G401 (cell line): ENCODE results near the gene HSPBP1. TPM values are rescaled to one million over a fixed set of nuclear protein-coding genes. Genes with fewer than 3 reads are reported as not detected.

Experiments
- DNase-seq: peaks from one replicate; pipeline ENCODE4 v3.0.0-alpha.2; 2015; ENCODE audit warnings: low spot score
- in situ Hi-C: cut with HindIII; loops from 2 replicates; pipeline ENCODE4 v1.10.0; 2016; ENCODE audit warnings: low sequenced_read_pairs, mixed read lengths
- total RNA-seq: library from RNA; depleted of rRNA; stranded (reverse); fragments of >200 nt; shearing (Covaris generic); gene quantifications from 2 replicates; pipeline ENCODE4 v1.2.3, GENCODE V29; 2014

Gene HSPBP1
- total RNA-seq, 1 experiment from 2014 or later = 89.1 TPM

DNA sequence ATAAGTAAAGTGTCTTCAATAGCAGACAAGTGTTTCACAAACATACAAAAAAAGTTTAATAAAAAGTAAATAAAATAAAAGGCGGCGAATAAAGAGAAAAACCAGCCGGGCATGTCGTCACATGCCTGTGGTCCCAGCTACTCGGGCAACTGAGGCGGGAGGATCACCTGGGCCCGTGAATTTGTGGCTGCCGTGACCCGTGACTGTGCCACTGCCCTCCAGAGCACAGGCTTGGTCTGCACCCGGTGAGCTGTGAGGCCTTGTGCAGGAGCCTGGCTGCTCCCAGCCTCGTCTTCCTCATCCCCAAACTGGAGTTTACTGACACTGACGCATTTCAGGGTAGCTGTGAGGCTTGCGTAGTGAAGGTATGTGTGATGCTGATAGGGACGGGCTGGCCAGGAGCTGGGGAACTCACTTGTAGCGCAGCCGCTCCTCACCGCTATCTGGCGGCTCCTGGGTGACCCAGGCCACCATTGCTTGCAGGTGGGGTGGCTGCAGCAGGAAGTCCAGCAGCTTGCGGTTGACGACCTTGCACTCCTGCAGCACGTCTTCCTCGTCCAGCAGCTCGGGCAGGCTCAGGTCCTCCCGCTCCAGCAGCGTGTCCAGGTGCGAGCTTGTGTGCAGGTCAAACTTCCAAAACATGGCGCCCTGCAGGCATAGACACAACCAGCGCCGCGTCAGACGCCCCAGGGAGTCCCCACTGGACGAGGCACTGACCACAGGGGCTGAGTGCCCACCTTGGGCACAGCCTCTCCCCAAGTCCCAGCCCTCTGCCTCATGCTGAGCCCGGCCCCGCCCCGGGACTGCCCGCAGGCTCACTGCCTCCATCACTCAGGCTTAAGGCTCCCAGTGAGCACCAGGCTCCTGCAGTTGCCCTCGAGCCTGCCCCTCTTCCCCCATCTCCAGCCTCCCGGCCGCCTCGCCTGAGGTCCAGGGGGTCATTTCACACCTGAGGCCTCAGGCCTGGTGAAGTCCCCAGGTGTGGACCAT lies 33.2 kb downstream of the HSPBP1 start:
- DNase-seq = no peak

DNA sequence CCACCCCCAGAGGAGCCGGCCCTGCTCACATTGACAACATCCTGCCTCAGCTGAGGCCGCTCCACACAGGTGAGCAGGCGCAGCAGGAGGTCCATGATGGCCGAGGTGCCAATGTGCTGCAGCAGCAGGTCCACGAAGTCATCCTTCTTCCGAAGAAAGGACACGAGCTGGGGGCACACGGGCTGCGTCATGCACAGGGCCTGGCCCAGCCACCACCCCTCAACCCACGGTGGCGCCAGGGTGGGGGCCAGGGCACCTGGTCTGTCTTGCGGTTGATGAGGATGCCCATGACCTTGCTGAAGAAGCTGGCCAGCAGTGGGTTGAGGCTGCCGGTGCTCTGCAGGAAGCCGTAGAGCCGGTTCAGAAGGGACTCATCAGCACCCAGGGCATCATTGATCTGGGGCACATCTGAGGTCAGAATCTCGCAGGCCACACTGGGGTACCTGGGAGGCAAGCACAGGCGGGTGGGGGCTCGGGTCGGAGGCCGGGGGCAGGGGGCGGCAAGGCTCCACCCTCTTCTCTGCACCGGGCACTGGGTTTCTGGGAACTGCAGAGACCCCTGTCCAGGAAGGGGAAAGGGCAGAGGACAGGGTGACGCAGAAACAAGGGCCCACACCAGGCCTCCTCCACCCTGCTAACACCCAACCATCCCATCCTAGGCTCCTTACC lies 34.5 kb downstream of the HSPBP1 start:
- DNase-seq = no peak
- in situ Hi-C loops = no loop called here

More for the DNA sequence above, 33.2 kb downstream of the HSPBP1 start:
- in situ Hi-C loops = no loop called here

DNA sequence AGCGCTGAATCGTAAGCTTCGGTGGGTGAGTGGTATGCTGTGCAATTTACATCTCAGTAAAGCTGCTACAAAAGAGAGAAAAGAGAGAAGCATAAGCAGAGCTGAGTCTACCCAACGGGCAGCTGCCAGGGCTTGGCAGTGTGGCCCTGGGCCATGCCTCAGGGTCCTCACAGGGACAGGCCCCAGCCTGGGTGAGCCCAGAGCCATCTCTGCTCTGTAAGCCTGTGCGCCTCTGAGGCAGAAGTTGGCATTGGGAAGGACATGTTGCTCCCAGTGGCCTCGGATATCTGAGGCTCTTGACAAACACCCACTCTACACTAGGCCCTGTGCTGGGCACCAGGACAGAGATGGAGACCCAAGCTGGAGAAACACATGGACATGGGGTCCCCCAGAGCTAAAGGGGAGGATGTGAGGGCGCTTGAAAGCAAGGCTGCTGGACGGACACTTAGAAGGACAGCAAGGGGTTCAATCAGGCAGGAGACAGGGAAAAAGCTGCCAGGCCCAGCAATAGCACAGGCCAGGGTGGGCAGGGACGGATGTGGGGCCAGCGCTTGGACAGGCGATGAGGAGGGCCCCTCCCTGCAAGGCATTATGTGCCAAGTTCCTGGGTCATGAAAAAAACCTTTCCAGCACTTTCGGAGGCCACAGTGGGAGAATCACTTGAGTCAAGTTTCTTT lies 35.8 kb downstream of the HSPBP1 start:
- no peak for DNase-seq
- in situ Hi-C loops = no loop called here

DNA sequence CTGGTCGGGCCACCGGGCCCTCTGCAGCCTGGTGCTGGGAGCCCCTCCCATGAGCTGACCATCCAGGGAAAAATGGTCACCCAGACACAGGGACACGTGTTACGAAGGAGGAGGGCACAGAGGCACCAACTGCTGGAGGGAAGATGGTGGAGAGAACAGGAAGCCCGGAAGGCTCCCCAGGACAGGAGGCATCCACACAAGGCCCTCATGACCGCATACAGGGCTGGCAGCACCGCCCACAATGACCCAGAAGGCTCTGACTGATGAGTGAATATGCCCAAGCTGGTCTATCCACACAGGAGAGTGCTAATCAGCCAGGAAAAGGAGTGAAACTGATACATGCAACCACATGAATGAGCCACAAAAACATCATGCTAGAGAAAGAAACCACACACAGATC lies 37.4 kb downstream of the HSPBP1 start:
- no peak for DNase-seq
- in situ Hi-C loops = no loop called here

DNA sequence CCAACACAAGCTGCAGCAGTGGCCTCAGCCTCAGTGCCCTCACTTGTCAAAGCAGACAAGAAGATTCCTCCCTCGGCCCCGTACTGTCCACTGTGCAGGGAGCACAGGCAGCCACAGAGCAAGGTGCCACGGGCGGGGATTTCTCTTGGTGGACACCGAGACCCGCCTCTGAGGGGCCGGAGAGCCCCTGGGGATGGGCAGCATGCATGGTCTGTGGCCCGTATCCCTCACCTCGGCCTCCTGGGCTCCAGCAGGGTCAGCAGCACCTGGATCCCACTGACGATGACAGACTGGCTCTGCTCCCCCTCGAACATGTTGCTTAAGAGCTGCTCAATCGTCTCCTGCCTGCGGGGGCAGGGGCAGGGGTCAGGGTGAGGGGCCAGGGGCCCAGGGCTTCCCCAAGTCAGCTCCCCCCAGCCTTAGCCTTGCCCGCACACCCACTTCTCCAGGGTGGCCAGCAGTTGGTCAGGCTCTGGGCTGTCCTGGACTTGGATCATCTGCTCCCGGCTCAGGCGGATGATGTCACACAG lies 37.9 kb downstream of the HSPBP1 start:
- in situ Hi-C loops = no loop called here
- no peak for DNase-seq

DNA sequence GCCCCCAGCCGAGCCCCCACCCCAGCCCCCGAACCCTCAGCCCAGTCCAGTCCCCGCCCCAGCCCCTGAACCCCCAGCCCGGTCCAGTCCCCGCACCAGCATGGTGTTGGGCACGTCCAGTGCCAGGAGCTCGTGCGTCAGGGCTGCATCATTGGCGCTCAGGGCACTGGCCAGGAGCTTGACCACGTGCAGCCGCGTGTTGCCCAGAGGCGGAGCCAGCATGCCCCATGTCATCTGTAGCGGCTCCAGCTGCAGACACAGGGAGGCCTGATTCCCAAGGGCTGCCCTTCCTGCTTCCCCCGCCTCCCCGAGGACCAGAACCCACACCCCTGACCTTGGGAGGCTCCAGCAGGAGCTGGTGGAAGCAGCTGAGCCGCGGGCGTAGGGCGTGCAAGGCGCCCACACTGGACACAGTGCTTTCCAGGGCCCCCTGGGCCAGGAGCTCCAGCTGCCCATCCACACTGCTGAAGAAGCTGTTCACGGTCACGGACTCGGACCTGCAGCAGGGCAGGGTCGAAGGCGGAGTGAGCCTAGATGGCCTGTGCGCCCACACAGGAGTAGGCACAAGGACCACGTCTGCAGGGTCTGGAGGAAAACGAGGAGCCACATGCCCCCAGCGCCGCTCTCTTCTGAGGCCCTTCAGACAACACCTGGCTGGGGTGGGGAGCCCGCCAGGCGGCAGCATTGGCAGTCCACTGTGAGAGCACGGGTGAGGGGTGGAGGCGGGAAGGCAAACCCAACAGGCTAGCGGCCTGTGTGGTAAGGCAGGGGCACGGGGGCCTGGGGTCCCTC lies 38.6 kb downstream of the HSPBP1 start:
- in situ Hi-C loops = no loop called here
- DNase-seq = no peak

DNA sequence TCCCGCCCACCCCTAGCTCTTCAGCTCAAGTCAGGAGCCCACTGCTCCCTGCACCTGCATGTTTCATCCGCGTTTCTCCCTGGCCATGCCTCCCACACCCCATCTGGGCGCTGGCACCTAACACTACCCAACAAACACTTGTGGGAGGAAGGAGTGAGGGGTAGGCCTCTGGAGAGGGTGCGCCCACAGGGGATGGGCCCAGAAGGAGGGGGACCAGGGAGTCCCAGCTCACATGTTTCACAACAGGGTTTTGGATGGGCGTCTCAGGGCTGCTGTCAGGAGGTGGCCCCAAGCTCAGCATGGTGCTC lies 39.2 kb downstream of the HSPBP1 start:
- in situ Hi-C loops = no loop called here
- no peak for DNase-seq

DNA sequence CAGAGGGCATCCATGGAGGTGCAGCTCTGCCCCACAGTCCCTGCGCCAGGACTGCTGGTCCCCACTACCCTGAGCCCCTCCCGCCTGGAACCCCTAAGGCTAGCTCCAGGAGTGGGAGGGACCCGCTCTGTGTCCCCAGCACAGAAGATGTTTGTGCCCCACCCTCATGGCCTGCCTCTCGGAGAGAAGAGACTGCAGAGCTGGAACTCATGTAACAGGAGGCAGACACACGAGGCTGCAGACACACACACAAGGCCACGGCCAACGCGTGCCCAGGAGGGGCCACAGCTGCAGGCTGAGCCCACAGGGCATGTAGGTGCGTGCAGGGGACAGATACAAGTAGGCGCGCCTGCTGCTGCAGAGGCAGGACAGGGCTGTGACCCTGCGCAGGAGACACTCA lies 40.9 kb downstream of the HSPBP1 start:
- DNase-seq = no peak
- in situ Hi-C loops = no loop called here

DNA sequence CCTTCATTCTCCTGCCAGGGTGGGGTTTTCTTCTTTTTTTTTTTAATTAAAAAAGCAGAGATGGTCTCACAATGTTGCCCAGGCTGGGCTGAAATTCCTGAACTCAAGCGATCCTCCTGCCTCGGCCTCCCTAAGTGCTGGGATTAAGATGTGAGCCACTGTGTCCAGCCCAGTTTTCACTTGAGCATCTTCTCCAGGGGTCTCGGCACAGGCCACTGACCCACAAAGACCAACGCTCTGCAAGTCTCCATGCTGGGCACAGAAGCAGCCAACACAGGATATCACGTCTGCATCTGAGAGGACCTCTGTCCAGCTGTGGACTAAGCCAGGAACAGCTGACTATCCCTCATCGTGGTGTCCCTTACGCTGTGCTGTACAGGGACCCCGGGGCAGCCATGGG lies 41.9 kb downstream of the HSPBP1 start:
- in situ Hi-C loops = no loop called here

DNA sequence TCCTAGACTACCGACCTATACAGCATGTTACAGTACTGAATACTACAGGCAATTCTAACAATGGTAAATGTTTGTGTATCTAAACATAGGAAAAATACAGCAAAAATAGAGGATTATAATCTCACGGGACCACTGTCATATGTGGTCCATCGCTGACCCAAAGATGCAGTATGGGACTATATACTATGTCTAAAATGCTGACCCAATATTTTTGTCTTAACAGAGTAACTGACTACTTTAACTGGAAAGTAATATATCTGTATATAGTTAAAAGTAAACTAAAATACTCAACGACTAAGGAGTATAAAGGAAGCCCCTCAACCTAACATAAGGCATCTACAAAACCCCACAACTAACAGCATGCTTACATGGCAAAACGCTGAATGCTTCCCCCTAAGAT lies 46.9 kb downstream of the HSPBP1 start:
- in situ Hi-C loops = no loop called here
- DNase-seq = no peak

More for the DNA sequence above, 41.9 kb downstream of the HSPBP1 start:
- no peak for DNase-seq

DNA sequence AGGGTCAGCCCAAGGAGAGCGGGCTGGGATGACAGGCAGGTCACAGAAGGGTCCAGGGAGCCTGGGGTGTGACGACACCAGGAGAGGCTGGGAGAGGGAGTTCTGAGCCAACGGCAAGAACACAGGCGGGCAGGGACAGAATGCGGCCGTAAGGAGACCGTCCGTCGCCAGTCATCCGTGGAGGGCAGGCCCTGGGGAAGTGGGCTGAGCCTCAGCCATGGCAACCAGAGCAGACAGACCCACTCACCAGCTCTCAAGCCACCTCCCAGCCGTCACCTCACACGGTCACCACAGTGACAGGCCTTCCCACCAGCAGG lies 47.7 kb downstream of the HSPBP1 start:
- no peak for DNase-seq
- in situ Hi-C loops = no loop called here

DNA sequence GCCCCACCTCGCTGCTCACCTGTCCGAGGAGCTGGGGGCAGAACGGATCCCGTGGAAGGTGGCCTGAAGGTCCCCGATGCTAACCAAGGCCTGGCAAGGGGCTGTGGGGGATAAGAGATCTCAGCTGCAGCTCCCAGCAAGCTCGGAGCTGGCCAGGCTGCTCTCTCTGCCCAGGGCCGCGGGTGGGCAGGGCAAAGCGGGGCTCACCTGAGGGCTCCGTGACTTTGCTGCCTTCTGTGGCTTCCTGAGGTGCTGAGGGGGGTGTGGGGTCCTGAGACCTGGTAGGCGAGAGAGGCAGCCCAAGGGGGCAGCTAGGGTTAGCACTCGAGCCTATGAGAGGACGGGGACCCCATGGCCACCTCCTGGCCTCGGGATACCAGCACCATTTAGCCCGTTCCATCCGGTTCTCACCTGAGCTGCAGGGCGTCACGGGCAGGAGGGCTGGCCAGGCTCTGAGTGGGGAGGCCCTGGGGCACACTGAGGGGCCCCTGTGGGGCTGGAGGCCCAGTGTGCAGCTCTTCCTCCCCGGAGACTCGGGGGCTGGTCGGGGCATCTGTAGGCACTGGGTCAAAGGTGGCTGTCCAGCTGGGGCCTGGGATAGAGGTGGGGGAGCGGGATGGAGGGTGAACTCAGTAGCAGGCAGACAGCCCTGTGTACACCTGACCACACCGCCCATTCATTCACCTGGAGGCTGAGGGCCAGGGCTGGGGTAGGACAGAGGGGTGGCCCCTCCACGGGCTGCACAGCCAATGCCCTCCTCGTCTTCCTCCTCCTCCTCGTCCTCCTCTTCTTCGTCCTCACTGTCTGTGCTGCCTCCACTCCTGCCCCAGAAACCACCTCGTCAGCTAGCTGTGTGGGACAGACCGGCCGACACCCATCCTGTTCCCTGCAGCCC lies 48.3 kb downstream of the HSPBP1 start:
- in situ Hi-C loops = no loop called here
- no peak for DNase-seq

DNA sequence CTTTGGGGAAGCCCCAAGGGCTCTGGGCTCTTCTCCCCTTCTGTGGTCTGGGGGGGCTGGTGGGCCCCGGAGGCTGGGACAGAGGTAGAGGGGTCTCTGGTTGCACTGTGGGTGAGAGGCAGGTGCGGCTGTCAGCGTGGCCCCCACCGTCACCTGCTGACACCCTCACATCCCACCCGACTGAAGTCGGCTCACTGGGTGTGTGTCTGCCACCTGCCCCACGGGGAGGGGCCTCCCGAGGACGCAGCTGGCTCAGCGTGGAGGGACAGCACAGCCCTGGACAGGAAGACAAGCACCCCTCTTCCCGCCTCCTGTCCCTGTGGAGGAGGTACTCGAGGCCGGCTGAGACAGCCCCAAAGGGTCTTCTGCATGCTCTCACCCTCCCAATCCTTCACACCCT lies 49.1 kb downstream of the HSPBP1 start:
- no peak for DNase-seq
- in situ Hi-C loops = no loop called here

DNA sequence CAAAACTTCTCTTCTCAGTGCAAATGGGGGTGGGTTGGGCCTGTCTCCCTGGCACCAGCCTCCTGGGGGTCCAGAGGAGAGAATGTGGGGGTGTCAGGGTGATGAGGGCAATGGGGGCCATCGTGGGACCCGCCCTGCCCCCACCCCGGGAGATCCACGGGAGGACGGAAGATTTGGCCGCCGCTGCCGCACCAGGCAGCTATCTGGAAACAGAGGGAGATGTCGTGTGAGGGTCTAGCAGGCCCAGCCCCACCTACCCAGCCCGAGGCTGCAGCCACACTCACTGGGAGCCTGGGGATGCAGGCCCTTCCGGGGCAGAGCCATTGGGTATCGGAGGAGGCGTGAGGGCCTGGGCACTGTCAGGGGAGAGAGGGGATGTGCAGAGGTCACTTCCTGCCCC lies 49.6 kb downstream of the HSPBP1 start:
- in situ Hi-C loops = no loop called here

DNA sequence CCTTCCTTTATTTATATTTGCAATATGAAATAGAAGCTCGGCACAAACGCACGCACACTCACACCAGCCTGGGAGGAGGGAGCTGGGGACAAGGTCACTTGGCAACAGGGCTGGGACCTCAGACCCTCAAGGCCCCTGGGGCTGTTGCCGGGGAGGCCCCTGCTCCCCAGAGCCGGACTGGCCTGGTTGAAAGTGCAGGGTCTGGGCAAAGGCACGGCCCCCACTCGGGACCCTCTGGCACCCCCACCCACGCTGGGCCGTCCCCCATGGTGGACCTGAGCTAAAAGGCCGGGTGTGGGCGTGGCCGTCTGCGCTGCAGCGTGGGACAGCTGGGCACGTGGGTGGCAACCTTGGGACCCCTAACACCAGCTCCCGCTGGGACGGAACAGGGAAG lies 50.1 kb downstream of the HSPBP1 start:
- in situ Hi-C loops = no loop called here
- DNase-seq = no peak

More for the DNA sequence above, 49.6 kb downstream of the HSPBP1 start:
- no peak for DNase-seq

DNA sequence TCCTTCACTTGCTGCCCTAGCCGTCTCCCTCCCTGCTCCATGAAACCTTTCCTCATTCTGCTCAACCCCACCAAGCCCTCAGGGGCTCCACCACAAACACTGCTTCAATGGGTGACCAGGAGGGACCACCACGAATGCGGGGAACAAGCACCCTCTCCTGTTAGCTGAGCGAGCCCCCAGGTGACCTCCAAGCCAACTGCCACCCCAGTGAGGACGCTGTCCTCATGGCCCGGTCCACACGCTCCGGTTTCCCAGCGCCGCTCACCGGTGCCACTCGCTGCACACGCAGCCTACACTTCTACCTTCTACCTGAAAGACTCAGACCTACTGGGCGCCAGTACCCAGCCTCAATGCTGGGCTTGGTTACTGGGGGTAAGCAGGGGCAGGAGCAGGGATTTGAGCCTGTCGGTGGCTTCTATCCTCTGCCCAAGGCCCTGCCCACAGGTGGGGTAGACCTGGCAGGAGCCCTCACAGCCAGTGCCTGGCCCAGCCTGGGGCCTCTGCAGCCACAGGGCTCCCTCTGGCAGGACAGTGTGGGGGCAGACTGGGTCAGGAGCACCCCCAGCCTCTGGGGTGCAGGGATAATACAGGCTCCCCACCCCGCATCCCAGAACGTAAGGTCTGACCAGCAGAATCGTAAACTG lies 50.6 kb downstream of the HSPBP1 start:
- no peak for DNase-seq
- in situ Hi-C loops = no loop called here

DNA sequence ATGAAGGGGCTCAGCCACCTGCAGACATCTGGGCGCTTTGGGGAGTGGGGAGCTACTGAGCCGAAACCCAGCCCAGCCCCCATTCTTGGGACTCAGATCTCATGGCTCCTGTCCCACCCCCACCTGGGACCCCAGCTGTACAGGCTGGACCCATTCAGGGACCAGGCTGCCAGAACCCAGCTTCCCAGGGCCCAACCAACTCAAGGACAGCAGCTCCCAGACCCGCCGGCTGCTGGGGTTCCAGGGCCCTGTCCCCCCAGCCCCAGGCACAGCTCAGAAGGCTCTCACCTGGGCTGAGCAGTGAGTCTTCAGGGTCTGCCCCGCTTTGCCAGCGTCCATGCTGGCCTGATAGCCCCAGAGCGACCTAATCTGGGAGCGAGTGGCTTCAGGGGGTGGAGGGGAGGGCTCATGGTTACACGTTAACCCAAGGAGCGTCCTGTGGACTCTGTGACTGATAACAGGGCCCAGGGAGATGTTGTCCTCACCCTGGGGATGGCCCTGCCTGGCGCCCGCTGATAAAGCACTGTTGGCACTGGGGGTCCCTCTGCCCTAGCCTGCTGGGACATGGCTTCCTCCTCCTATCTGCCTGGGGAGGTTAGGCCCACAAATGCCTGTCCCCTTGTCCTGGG lies 51.4 kb downstream of the HSPBP1 start, which contains the start of gene TMEM86B:
TMEM86B (minus strand) TSS at position 361 of the 629 bp plus-strand sequence; CDS start at position 339, 22 bp downstream.
- no peak for DNase-seq
- in situ Hi-C loops = no loop called here
